IPS-NIHi11 (cell line): ENCODE data around the gene NTF3.

ENCODE experiments used
- DNase-seq: peaks from one replicate; pipeline ENCODE4 v3.0.0; 2012; ENCODE audit warnings: mixed read lengths, low spot score

NTF3 gene

GRCh38 chr12:5456906-5457305, 25.0 kb downstream of the NTF3 start:
- DNase-seq, result peak; percentile 28

- DNase-seq, result no peak
Observed at GRCh38 chr12:5458229-5459050, 26.5 kb downstream of the NTF3 start.

- no peak for DNase-seq
Observed at GRCh38 chr12:5459051-5459782, 27.3 kb downstream of the NTF3 start.

- DNase-seq, result no peak
Observed at GRCh38 chr12:5460817-5461216, 28.9 kb downstream of the NTF3 start.

- no peak for DNase-seq
Observed at GRCh38 chr12:5461966-5462365, 30.1 kb downstream of the NTF3 start.

GRCh38 chr12:5464096-5464495, 32.2 kb downstream of the NTF3 start:
- DNase-seq, result no peak

GRCh38 chr12:5465384-5465783, 33.5 kb downstream of the NTF3 start:
- DNase-seq, result no peak

GRCh38 chr12:5466521-5466960, 34.6 kb downstream of the NTF3 start:
- no peak for DNase-seq

- no peak for DNase-seq
Observed at GRCh38 chr12:5467931-5468330, 36.0 kb downstream of the NTF3 start.

GRCh38 chr12:5470221-5470620, 38.3 kb downstream of the NTF3 start:
- DNase-seq, result no peak

GRCh38 chr12:5470703-5471102, 38.8 kb downstream of the NTF3 start:
- DNase-seq, result no peak

GRCh38 chr12:5473076-5473782, 41.3 kb downstream of the NTF3 start:
- DNase-seq, result no peak

- DNase-seq, result no peak
Observed at GRCh38 chr12:5473783-5474116, 41.8 kb downstream of the NTF3 start.

- no peak for DNase-seq
Observed at GRCh38 chr12:5476356-5476755, 44.4 kb downstream of the NTF3 start.

- peak; percentile 33 for DNase-seq
Observed at GRCh38 chr12:5478081-5478706, 46.3 kb downstream of the NTF3 start.

GRCh38 chr12:5479761-5480160, 47.9 kb downstream of the NTF3 start:
- DNase-seq, result peak; percentile 35

- peak; percentile 68 for DNase-seq
Observed at GRCh38 chr12:5480218-5480937, 48.5 kb downstream of the NTF3 start.

- DNase-seq, result peak; percentile 46
Observed at GRCh38 chr12:5480938-5481303, 49.0 kb downstream of the NTF3 start.

GRCh38 chr12:5481645-5482044, 49.7 kb downstream of the NTF3 start:
- DNase-seq, result no peak

- no peak for DNase-seq
Observed at GRCh38 chr12:5484426-5484825, 52.5 kb downstream of the NTF3 start.

- DNase-seq, result no peak
Observed at GRCh38 chr12:5485454-5485853, 53.5 kb downstream of the NTF3 start.

- DNase-seq, result no peak
Observed at GRCh38 chr12:5487076-5487475, 55.2 kb downstream of the NTF3 start.
